Left hindlimb (tissue), 1 donor: ENCODE measurements around the gene HMSD.
"Not testable (repeated sequence)": the region's sequence is repeated elsewhere in the genome, so short reads cannot be mapped to it uniquely, and the experiment has no call there.

Experiments used
- DNase-seq: peaks from one replicate; pipeline ENCODE4 v3.0.0-alpha.2; 2018

HMSD gene, protein sequence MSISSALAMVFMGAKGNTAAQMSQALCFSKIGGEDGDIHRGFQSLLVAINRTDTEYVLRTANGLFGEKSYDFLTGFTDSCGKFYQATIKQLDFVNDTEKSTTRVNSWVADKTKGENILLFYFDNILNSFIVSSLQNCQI

GRCh38 chr18:63949068-63949737 lies at the start of gene HMSD:
Gene HMSD (plus strand): TSS chr18:63949301. CDS start chr18:63953456, 4,155 bp downstream.
- DNase-seq, result peak; percentile 31

- DNase-seq, result no peak
These were observed 45.1 kb upstream of the HMSD start for GRCh38 chr18:63903851-63904570.

- DNase-seq, result no peak
These were observed 44.4 kb upstream of the HMSD start for GRCh38 chr18:63904694-63905093.

DNA sequence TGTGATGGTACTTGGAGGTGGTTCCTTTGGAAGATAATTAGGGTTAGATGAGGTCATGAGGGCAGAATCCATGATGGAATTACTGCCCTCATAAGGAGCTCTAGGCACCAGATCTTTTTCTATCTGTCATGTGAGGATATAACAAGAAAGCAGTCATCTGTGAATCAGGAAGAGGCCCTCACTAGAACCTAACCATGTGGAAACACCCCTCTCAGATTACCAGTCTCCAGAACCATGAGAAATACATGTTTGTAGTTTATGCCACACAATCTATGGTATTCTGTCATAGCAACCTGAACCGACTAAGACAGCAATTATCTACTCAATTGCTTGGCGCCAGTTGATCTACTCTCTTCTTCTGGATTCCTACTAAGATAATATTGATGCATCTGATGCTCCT lies 43.7 kb upstream of the HMSD start:
- no peak for DNase-seq

- no peak for DNase-seq
These were observed 43.0 kb upstream of the HMSD start for GRCh38 chr18:63906056-63906455.

GRCh38 chr18:63907664-63908063 lies 41.4 kb upstream of the HMSD start, which contains the start of gene SERPINB10:
Gene SERPINB10 (plus strand): TSS chr18:63907958. CDS start chr18:63915511, 7,553 bp downstream.
- DNase-seq, result no peak

DNA sequence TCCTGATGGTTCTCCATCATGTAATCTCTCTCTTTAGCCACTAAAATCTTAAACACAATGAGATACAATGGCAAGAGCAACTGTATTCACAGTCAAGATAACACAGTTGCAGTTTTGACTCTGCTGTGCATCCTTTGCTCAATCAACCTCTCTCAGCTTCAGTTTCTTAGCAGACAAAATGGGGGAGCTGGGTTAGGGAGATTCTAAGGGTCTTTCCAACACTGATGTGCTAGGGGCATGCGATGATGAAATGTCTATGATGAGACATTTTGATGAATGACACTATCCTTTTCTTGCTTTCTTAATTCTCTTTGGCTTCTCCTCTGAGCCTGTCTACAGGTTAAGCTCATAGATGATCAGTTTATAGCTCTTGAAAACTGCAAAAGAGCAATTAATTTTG lies 40.2 kb upstream of the HMSD start:
- no peak for DNase-seq

DNA sequence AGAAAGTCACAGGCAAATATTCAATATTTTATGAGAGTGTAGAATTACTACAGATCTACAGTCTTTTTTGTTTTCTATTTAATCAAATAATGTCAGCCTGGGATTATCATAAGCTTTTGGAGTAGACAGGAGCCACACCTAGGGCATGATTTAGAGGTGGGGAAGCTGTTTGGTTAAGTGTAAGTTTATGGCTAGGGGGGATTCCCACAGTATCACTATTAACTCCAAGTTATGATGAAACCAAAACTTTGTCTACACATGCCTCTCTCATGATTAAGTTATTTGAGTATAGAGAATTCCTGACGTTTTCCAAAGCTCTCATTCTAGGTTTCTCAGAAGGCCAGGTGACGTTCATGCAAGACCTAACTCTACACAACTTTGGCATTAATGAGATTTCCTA lies 39.2 kb upstream of the HMSD start:
- DNase-seq, result no peak

- no peak for DNase-seq
These were observed 31.3 kb upstream of the HMSD start for GRCh38 chr18:63917817-63918216.

GRCh38 chr18:63922049-63922448 lies 27.1 kb upstream of the HMSD start:
- no peak for DNase-seq

- no peak for DNase-seq
These were observed 24.6 kb upstream of the HMSD start for GRCh38 chr18:63924551-63924950.

DNA sequence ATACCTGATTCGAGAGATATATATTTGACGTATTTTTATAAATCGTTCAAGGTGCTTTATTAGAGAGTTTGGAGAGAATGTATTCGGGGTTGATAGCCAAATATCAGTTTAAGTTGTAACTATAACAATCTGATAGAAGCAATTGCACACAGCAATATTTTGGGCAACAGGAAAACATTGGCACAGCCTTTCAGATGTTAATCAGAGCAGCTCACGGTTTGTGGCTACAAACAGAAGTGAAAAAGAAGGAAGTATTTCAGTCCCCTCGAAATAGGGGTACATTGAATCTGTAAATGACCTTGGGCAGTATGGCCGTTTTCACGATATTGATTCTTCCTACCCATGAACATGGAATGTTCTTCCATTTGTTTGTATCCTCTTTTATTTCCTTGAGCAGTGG lies 20.8 kb upstream of the HMSD start:
- DNase-seq, result no peak

GRCh38 chr18:63929369-63929768 lies 19.7 kb upstream of the HMSD start:
- not testable (repeated sequence) for DNase-seq

GRCh38 chr18:63930773-63931354 lies 18.2 kb upstream of the HMSD start:
- no peak for DNase-seq

GRCh38 chr18:63936156-63936931 lies 12.8 kb upstream of the HMSD start:
- DNase-seq, result peak; percentile 76

DNA sequence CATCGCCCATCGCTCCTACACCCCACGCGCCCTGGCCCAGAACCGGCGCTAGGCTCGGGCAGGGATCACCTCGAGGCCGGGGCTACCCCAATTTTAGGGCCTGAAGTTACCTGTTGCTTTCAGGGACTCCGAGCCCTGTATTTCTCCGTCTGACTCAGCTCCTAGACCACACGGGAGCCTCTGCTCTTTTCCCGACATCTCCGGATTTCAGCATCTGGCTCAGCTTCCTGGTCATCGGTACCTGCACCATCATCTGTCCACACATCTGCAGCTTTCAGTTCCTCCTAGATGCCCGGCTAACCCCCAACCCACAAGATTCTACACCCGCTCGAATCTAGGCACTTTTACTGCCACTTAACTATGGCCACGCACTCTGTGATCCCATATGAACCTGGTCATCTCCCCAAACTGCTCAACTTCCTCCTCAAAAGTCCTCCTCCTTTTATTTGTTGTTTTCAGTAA lies 12.1 kb upstream of the HMSD start:
- DNase-seq, result no peak

GRCh38 chr18:63940008-63940407 lies 9.1 kb upstream of the HMSD start:
- no peak for DNase-seq

- DNase-seq, result not testable (repeated sequence)
These were observed 8.5 kb upstream of the HMSD start for GRCh38 chr18:63940543-63941050.

GRCh38 chr18:63947051-63947790 lies 1.9 kb upstream of the HMSD start:
- DNase-seq, result no peak

- DNase-seq, result no peak
These were observed 2.2 kb downstream of the HMSD start for GRCh38 chr18:63951302-63951705.

DNA sequence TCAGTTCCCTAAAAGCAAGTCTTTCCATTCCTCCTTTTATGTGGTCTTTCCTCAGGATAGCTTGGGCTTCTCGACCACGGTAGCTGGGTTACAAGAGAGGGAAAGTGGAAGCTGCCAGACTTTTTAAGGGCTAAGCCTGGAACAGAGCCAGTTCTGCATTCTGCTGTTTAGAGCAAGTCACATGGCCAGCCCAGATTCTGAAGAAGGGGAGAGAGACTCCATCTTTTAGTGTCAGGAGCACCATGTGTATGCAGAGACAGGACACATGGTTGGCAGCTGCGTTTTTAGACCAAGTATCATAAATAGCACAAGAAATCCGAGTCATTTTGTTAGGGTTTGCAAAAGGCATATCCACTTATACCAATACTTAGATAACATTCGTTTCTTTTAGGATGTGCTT lies 4.7 kb downstream of the HMSD start:
- no peak for DNase-seq

DNA sequence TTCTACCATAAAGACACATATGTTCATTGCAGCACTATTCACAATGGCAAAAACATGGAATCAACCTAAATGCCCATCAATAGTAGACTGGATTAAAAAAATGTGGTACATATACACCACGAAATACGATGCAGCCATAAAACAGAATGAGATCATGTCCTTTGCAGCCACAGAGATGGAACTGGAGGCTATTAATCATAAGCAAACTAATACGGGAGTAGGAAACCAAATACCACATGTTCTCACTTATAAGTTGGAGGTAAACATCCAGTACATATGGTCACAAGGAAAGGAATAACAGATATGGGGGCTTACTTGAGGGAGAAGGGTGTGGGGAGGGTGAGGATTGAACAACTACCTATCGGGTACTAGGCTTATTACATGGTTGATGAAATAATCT lies 7.7 kb downstream of the HMSD start:
- no peak for DNase-seq
